NCI-H2081 (cell line): Measurements from ENCODE around the gene ADAT1.
A peak's percentile ranks its signal among the peaks of the same experiment; 100 is the strongest.
"Not testable (repeated sequence)": the region's sequence is repeated elsewhere in the genome, so short reads cannot be mapped to it uniquely, and the experiment has no call there.

Experiments
- DNase-seq, 2 experiments: peaks; one replicate each; lab custom pipeline; 2025; lab: John Stamatoyannopoulos, UW

The ADAT1 gene

GRCh38 chr16:75620326-75621169, 2.5 kb downstream of the ADAT1 start:
- DNase-seq, result no peak

GRCh38 chr16:75618780-75619179, 4.3 kb downstream of the ADAT1 start:
- no peak for DNase-seq

- no peak for DNase-seq
These were observed 6.0 kb downstream of the ADAT1 start for GRCh38 chr16:75617121-75617520.

GRCh38 chr16:75616521-75617010, 6.5 kb downstream of the ADAT1 start:
- no peak for DNase-seq

- no peak for DNase-seq
These were observed 7.5 kb downstream of the ADAT1 start for GRCh38 chr16:75615619-75616018.

GRCh38 chr16:75614066-75614897, 8.8 kb downstream of the ADAT1 start:
- no peak for DNase-seq

GRCh38 chr16:75606507-75606906, 16.6 kb downstream of the ADAT1 start:
- no peak for DNase-seq

- DNase-seq, result no peak
These were observed 19.8 kb downstream of the ADAT1 start for GRCh38 chr16:75603241-75603640.

GRCh38 chr16:75599452-75600277, 23.4 kb downstream of the ADAT1 start:
- DNase-seq, result no peak

- peak; percentile 17 to 62 for DNase-seq
These were observed 29.0 kb downstream of the ADAT1 start for GRCh38 chr16:75593825-75594820.

- DNase-seq, result no peak
These were observed 29.8 kb downstream of the ADAT1 start for GRCh38 chr16:75593308-75593707.

GRCh38 chr16:75591927-75592326, 31.2 kb downstream of the ADAT1 start:
- not testable (repeated sequence) for DNase-seq

- peak; percentile 15 to 63 for DNase-seq
These were observed 31.9 kb downstream of the ADAT1 start for GRCh38 chr16:75590920-75591843.

GRCh38 chr16:75589306-75589705, 33.8 kb downstream of the ADAT1 start:
- no peak for DNase-seq

- DNase-seq, result no peak
These were observed 34.4 kb downstream of the ADAT1 start for GRCh38 chr16:75588716-75589115.

- DNase-seq, result no peak
These were observed 39.0 kb downstream of the ADAT1 start for GRCh38 chr16:75584108-75584507.

GRCh38 chr16:75579281-75579834, 43.7 kb downstream of the ADAT1 start:
- DNase-seq, result no peak

GRCh38 chr16:75578725-75579124, 44.4 kb downstream of the ADAT1 start:
- no peak for DNase-seq

GRCh38 chr16:75578212-75578611, 44.9 kb downstream of the ADAT1 start:
- no peak for DNase-seq
